MV-4-11 (cell line): ENCODE data around the gene SETD5.
"Not testable (repeated sequence)": the region's sequence is repeated elsewhere in the genome, so short reads cannot be mapped to it uniquely, and the experiment has no call there.

Experiments used
- DNase-seq: peaks from one replicate; lab custom pipeline; 2025; lab: John Stamatoyannopoulos, UW

The SETD5 gene

GRCh38 chr3:9467451-9467850 lies 70.0 kb downstream of the SETD5 start:
- DNase-seq = no peak

GRCh38 chr3:9468460-9468859 lies 71.0 kb downstream of the SETD5 start:
- DNase-seq = no peak

- DNase-seq = no peak
Observed at GRCh38 chr3:9469986-9470385, 72.6 kb downstream of the SETD5 start.

- no peak for DNase-seq
Observed at GRCh38 chr3:9473496-9474065, 76.2 kb downstream of the SETD5 start.

- no peak for DNase-seq
Observed at GRCh38 chr3:9474482-9474881, 77.1 kb downstream of the SETD5 start.

GRCh38 chr3:9476935-9477334 lies 79.5 kb downstream of the SETD5 start:
- DNase-seq = no peak

GRCh38 chr3:9480265-9480664 lies 82.8 kb downstream of the SETD5 start:
- no peak for DNase-seq

GRCh38 chr3:9485248-9485647 lies 87.8 kb downstream of the SETD5 start:
- no peak for DNase-seq

GRCh38 chr3:9491506-9491905 lies 94.1 kb downstream of the SETD5 start:
- no peak for DNase-seq

- not testable (repeated sequence) for DNase-seq
Observed at GRCh38 chr3:9494036-9494435, 96.6 kb downstream of the SETD5 start.

GRCh38 chr3:9496893-9497292 lies 99.5 kb downstream of the SETD5 start:
- DNase-seq = no peak

- no peak for DNase-seq
Observed at GRCh38 chr3:9497821-9498565, 100.6 kb downstream of the SETD5 start.

GRCh38 chr3:9498781-9499180 lies 101.4 kb downstream of the SETD5 start:
- no peak for DNase-seq

GRCh38 chr3:9499455-9500107 lies 102.2 kb downstream of the SETD5 start:
- DNase-seq = no peak

- DNase-seq = peak; percentile 38
Observed at GRCh38 chr3:9500108-9501050, 103.0 kb downstream of the SETD5 start.

- no peak for DNase-seq
Observed at GRCh38 chr3:9501226-9501625, 103.8 kb downstream of the SETD5 start.

GRCh38 chr3:9503283-9503682 lies 105.9 kb downstream of the SETD5 start:
- peak; percentile 30 for DNase-seq

- DNase-seq = no peak
Observed at GRCh38 chr3:9507586-9508578, 110.5 kb downstream of the SETD5 start.

GRCh38 chr3:9508781-9509180 lies 111.4 kb downstream of the SETD5 start:
- DNase-seq = no peak

GRCh38 chr3:9512456-9513045 lies 115.1 kb downstream of the SETD5 start:
- DNase-seq = no peak

GRCh38 chr3:9514306-9514705 lies 116.9 kb downstream of the SETD5 start:
- no peak for DNase-seq
